Measurements from ENCODE around the gene RNF183.

The RNF183 gene

GRCh38 chr9:113343732-113344231, 40.6 kb upstream of the RNF183 start (continued):
- TF ChIP-seq ZNF341 (tag by site-specific recombination; IDR thresholded peaks at IDR 0.05; ENCODE audit: low read depth) (peak; percentile 30; the same call in 1 of the 2 replicates), MZF1 (tag by site-specific recombination; IDR thresholded peaks at IDR 0.05; ENCODE audit: borderline replicate concordance) (0 out of 2 replicates have a peak, but pooled peaks have one; percentile 18), ZNF335 (tag by site-specific recombination; conservative IDR thresholded peaks at IDR 0.05) (peak; percentile 95), ZBTB17 (tag by site-specific recombination; IDR thresholded peaks at IDR 0.05) (peak; percentile 97), GLIS1 (tag by site-specific recombination; IDR thresholded peaks at IDR 0.05) (peak; percentile 38; the same call in 1 of the 2 replicates), OSR2 (tag by site-specific recombination; IDR thresholded peaks at IDR 0.05) (peak; percentile 35; the same call in 1 of the 2 replicates), PATZ1 (tag by site-specific recombination; IDR thresholded peaks at IDR 0.05) (0 out of 2 replicates have a peak, but pooled peaks have one; percentile 43), GLIS2 (tag by site-specific recombination; IDR thresholded peaks at IDR 0.05) (no peak), ZNF133 (tag by site-specific recombination; IDR thresholded peaks at IDR 0.05) (no peak), ZNF184 (tag by site-specific recombination; IDR thresholded peaks at IDR 0.05) (peak; percentile 74; the same call in 1 of the 2 replicates), ZNF629 (tag by site-specific recombination; IDR thresholded peaks at IDR 0.05) (peak; percentile 70), ZNF311 (tag by site-specific recombination; IDR thresholded peaks at IDR 0.05; ENCODE audit: borderline replicate concordance) (no peak), ZNF747 (tag by site-specific recombination; IDR thresholded peaks at IDR 0.05) (no peak), BCL6B (tag by site-specific recombination; IDR thresholded peaks at IDR 0.05) (peak; percentile 79), RBAK (tag by site-specific recombination; IDR thresholded peaks at IDR 0.05) (no peak), SP7 (tag by site-specific recombination; IDR thresholded peaks at IDR 0.05) (peak; percentile 48), ZNF174 (tag by site-specific recombination; IDR thresholded peaks at IDR 0.05) (no peak), ZNF561 (tag by site-specific recombination; IDR thresholded peaks at IDR 0.05; ENCODE audit: borderline replicate concordance) (peak; percentile 82; the same call in 1 of the 2 replicates), ZBTB21 (tag by site-specific recombination; IDR thresholded peaks at IDR 0.05) (peak; percentile 54; the same call in 1 of the 2 replicates), ZFP69B (tag by site-specific recombination; IDR thresholded peaks at IDR 0.05) (0 out of 2 replicates have a peak, but pooled peaks have one; percentile 54)
- TF ChIP-seq, protein P1, sequence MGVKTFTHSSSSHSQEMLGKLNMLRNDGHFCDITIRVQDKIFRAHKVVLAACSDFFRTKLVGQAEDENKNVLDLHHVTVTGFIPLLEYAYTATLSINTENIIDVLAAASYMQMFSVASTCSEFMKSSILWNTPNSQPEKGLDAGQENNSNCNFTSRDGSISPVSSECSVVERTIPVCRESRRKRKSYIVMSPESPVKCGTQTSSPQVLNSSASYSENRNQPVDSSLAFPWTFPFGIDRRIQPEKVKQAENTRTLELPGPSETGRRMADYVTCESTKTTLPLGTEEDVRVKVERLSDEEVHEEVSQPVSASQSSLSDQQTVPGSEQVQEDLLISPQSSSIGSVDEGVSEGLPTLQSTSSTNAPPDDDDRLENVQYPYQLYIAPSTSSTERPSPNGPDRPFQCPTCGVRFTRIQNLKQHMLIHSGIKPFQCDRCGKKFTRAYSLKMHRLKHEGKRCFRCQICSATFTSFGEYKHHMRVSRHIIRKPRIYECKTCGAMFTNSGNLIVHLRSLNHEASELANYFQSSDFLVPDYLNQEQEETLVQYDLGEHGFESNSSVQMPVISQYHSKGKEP (tag by site-specific recombination; IDR thresholded peaks at IDR 0.05) = peak; percentile 72; the same call in 1 of the 2 replicates
- TF ChIP-seq, protein P2, sequence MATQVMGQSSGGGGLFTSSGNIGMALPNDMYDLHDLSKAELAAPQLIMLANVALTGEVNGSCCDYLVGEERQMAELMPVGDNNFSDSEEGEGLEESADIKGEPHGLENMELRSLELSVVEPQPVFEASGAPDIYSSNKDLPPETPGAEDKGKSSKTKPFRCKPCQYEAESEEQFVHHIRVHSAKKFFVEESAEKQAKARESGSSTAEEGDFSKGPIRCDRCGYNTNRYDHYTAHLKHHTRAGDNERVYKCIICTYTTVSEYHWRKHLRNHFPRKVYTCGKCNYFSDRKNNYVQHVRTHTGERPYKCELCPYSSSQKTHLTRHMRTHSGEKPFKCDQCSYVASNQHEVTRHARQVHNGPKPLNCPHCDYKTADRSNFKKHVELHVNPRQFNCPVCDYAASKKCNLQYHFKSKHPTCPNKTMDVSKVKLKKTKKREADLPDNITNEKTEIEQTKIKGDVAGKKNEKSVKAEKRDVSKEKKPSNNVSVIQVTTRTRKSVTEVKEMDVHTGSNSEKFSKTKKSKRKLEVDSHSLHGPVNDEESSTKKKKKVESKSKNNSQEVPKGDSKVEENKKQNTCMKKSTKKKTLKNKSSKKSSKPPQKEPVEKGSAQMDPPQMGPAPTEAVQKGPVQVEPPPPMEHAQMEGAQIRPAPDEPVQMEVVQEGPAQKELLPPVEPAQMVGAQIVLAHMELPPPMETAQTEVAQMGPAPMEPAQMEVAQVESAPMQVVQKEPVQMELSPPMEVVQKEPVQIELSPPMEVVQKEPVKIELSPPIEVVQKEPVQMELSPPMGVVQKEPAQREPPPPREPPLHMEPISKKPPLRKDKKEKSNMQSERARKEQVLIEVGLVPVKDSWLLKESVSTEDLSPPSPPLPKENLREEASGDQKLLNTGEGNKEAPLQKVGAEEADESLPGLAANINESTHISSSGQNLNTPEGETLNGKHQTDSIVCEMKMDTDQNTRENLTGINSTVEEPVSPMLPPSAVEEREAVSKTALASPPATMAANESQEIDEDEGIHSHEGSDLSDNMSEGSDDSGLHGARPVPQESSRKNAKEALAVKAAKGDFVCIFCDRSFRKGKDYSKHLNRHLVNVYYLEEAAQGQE (tag by site-specific recombination; IDR thresholded peaks at IDR 0.05) = no peak

Measured in HEK293 (cell line).